ENCODE measurements around the gene RAMP3. TPM values are rescaled to one million over a fixed set of nuclear protein-coding genes. Genes with fewer than 3 reads are reported as not detected.

Gene RAMP3
- polyA plus RNA-seq, 3 donors: not detected

GRCh38 chr7:45197461-45197860, 39.9 kb downstream of the RAMP3 start:
- DNase-seq: no peak
- no CpG with 5 or more reads among the region's 2 CpGs for WGBS (ENCODE audit: insufficient coverage)

GRCh38 chr7:45198986-45199385, 41.4 kb downstream of the RAMP3 start:
- H3K4me3 ChIP-seq (replicated peaks in 1 of 3; ENCODE audit: low read depth in 2 of 3, low read length in 3 of 3): no peak overlapping the region
- H3K9me3 ChIP-seq (replicated peaks in 1 of 2; ENCODE audit: control insufficient read depth in 1 of 2, insufficient read depth in 1 of 2, low read length in 2 of 2): peaks cover 0 to 12% of the 10 kb centered on the region in 2 donors
- no peak overlapping the region for H3K9ac ChIP-seq (ENCODE audit: insufficient read depth, low read length, poor library complexity, severe bottlenecking)
- no peak overlapping the region for H3K4me3 Mint-ChIP-seq
- H3K4me2 ChIP-seq (replicated peaks; ENCODE audit: extremely low read depth, low read length, poor library complexity, severe bottlenecking): no peak overlapping the region
- no peaks in the 10 kb centered on the region for H3K79me2 ChIP-seq (ENCODE audit: insufficient read depth, low read length)
- H3K36me3 Mint-ChIP-seq: no peaks in the 10 kb centered on the region
- no peak for TF ChIP-seq CTCF (IDR thresholded peaks at IDR 0.05)
- no peak overlapping the region for H2AFZ ChIP-seq (ENCODE audit: insufficient read depth, low read depth, low read length, poor library complexity, severe bottlenecking)
- no peaks in the 10 kb centered on the region for H4K20me1 ChIP-seq (ENCODE audit: insufficient read depth, low read length)
- no peaks in the 10 kb centered on the region for H3K27me3 ChIP-seq (ENCODE audit: control insufficient read depth in 2 of 2, insufficient read depth in 2 of 2, low read length in 2 of 2)
- H3K27me3 Mint-ChIP-seq (ENCODE audit: low read depth in 3 of 3): peaks cover 13 to 18% (median 13%) of the 10 kb centered on the region in 3 donors
- 100% methylated on average over 3 of the region's 3 CpGs for WGBS (ENCODE audit: insufficient coverage)
- H3K27ac ChIP-seq (ENCODE audit: low read depth in 1 of 2, low read length in 2 of 2): no peak overlapping the region
- H3K4me1 Mint-ChIP-seq: peaks cover 12% of the 10 kb centered on the region
- intact Hi-C loops (cut with micrococcal nuclease): no loop called here
- no peaks in the 10 kb centered on the region for H3K36me3 ChIP-seq (replicated peaks in 1 of 2; ENCODE audit: control insufficient read depth in 1 of 2, insufficient read depth in 2 of 2, low read length in 2 of 2)
- DNase-seq: no peak
- peaks cover 2 to 14% (median 8%) of the 10 kb centered on the region in 7 donors for H3K9me3 Mint-ChIP-seq
- H3K27ac Mint-ChIP-seq: no peak overlapping the region
- H3K4me1 ChIP-seq (ENCODE audit: control insufficient read depth in 1 of 2, insufficient read depth in 2 of 2, low read length in 2 of 2): peaks cover 4 to 5% of the 10 kb centered on the region in 2 donors

More at GRCh38 chr7:45197461-45197860, 39.9 kb downstream of the RAMP3 start:
- Mint-ChIP-seq H3K27me3 (ENCODE audit: low read depth in 3 of 3) (peaks cover 8 to 13% (median 13%) of the 10 kb centered on the region in 3 donors), H3K27ac (no peak overlapping the region), H3K4me1 (peaks cover 18% of the 10 kb centered on the region), H3K36me3 (peaks cover 0 to 3% of the 10 kb centered on the region in 2 donors), H3K9me3 (peaks cover 7 to 29% (median 18%) of the 10 kb centered on the region in 7 donors), H3K4me3 (no peak overlapping the region)
- intact Hi-C loops (cut with micrococcal nuclease): no loop called here
- Histone ChIP-seq H3K4me1 (ENCODE audit: control insufficient read depth in 1 of 2, insufficient read depth in 2 of 2, low read length in 2 of 2) (peaks cover 15 to 17% of the 10 kb centered on the region in 2 donors), H3K27me3 (ENCODE audit: control insufficient read depth in 2 of 2, insufficient read depth in 2 of 2, low read length in 2 of 2) (no peaks in the 10 kb centered on the region), H3K27ac (ENCODE audit: low read depth in 1 of 2, low read length in 2 of 2) (no peak overlapping the region), H3K36me3 (replicated peaks in 1 of 2; ENCODE audit: control insufficient read depth in 1 of 2, insufficient read depth in 2 of 2, low read length in 2 of 2) (no peaks in the 10 kb centered on the region), H3K9ac (ENCODE audit: insufficient read depth, low read length, poor library complexity, severe bottlenecking) (no peak overlapping the region), H3K4me2 (replicated peaks; ENCODE audit: extremely low read depth, low read length, poor library complexity, severe bottlenecking) (no peak overlapping the region), H4K20me1 (ENCODE audit: insufficient read depth, low read length) (no peaks in the 10 kb centered on the region), H2AFZ (ENCODE audit: insufficient read depth, low read depth, low read length, poor library complexity, severe bottlenecking) (no peak overlapping the region), H3K4me3 (replicated peaks in 1 of 3; ENCODE audit: low read depth in 2 of 3, low read length in 3 of 3) (no peak overlapping the region), H3K9me3 (replicated peaks in 1 of 2; ENCODE audit: control insufficient read depth in 1 of 2, insufficient read depth in 1 of 2, low read length in 2 of 2) (peaks cover 3 to 22% of the 10 kb centered on the region in 2 donors), H3K79me2 (ENCODE audit: insufficient read depth, low read length) (no peaks in the 10 kb centered on the region)
- TF ChIP-seq CTCF (IDR thresholded peaks at IDR 0.05): no peak
